Central memory CD8-positive, alpha-beta T cell (primary cell): ENCODE data around the gene ARAP1.

Source experiments
- ATAC-seq: fragments of 150-1000 bp; cut with Tn5 transposase; replicated peaks from 2 replicates; pipeline ENCODE4 v1.10.0; 2022; ENCODE audit warnings: mild to moderate bottlenecking, moderate FRiP score, moderate number of reproducible peaks; ENCODE audit not compliant: poor library complexity, severe bottlenecking; ENCODE audit errors: extremely low read depth
- DNase-seq, 2 donors: peaks; one replicate each; pipeline ENCODE4 v3.0.0; 2021; ENCODE audit warnings: low spot score in 2 of 2
- H3K27ac Mint-ChIP-seq: one replicate; pipeline ENCODE4 v1.8.0; 2022; ENCODE audit warnings: low read depth, mild to moderate bottlenecking, moderate library complexity, mixed read lengths
- H3K27me3 Mint-ChIP-seq: one replicate; pipeline ENCODE4 v1.8.0; 2022; ENCODE audit warnings: mixed read lengths
- H3K36me3 Mint-ChIP-seq: one replicate; pipeline ENCODE4 v1.8.0; 2022; ENCODE audit warnings: mild to moderate bottlenecking, moderate library complexity, mixed read lengths; ENCODE audit not compliant: insufficient read depth
- H3K4me1 Mint-ChIP-seq: one replicate; pipeline ENCODE4 v1.8.0; 2022; ENCODE audit warnings: mixed read lengths
- H3K4me3 Mint-ChIP-seq: one replicate; pipeline ENCODE4 v1.8.0; 2022; ENCODE audit warnings: mild to moderate bottlenecking, moderate library complexity, mixed read lengths
- H3K9me3 Mint-ChIP-seq: one replicate; pipeline ENCODE4 v1.8.0; 2022; ENCODE audit warnings: mixed read lengths

ARAP1 gene

DNA sequence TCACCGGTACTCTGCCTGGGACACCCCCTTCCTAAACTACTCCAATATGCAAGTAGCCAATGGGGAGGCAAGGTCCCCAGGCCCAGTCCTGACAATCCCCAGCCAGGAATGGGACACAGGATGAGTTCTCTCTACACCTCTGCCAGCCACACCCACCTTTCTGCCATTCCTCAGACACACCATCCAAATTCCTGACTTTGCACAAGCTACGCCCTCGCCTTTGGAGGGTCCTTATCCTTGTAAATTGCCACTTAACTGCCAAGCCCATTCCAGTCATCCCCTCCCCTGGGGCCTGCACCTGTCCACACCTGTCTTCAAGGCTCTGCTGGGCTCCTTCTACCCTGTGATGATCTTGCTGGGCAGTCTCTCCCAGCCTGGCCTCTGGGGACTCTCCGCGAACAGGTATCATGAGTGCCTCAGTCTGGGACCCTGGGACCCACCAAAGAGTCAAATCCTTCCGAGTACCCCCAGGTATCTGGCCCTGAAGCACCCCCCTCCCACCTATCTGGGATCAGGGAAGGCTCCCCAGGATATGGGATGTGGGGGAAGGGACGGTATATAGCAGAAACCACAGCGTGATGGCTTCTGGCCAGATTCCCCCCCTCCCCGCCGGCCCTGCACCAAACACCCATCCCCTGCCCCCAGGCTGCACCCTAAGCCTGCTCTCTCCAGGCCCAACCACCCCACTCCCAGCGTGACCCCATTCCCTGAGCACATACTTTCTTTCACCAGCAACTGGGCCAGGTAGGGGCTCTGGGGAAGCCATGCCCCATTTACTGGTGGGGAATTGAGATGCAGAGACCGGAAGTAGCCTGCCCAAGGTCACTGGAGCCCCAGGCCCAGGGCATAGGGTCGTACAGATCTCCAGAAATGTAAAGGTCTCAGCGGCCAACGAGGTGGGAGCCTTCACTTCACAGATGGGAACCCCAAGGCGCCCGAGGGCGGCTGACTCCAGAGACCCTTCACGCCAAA is 806 bp downstream of the ARAP1 start:
- no peaks in the 10 kb centered on the region for H3K27me3 Mint-ChIP-seq
- DNase-seq (no peak), ATAC-seq (peak; percentile 11)
- peak overlapping the region; percentile 94 for H3K27ac Mint-ChIP-seq
- H3K4me1 Mint-ChIP-seq: peaks cover 69% of the 10 kb centered on the region
- peaks cover 6% of the 10 kb centered on the region for H3K36me3 Mint-ChIP-seq
- H3K4me3 Mint-ChIP-seq: peak overlapping the region; percentile 93
- H3K9me3 Mint-ChIP-seq: no peaks in the 10 kb centered on the region

- Mint-ChIP-seq H3K27ac (peak overlapping the region; percentile 94), H3K36me3 (peaks cover 6% of the 10 kb centered on the region), H3K4me1 (peaks cover 64% of the 10 kb centered on the region), H3K27me3 (no peaks in the 10 kb centered on the region), H3K4me3 (peak overlapping the region; percentile 93), H3K9me3 (no peaks in the 10 kb centered on the region)
- ATAC-seq: no peak
- DNase-seq: no peak
Observed at GRCh38 chr11:72750556-72751115, 1.6 kb downstream of the ARAP1 start.

GRCh38 chr11:72750086-72750485 is 2.1 kb downstream of the ARAP1 start:
- DNase-seq (no peak), ATAC-seq (no peak)
- Mint-ChIP-seq H3K4me3 (peak overlapping the region; percentile 93), H3K9me3 (no peaks in the 10 kb centered on the region), H3K36me3 (peaks cover 6% of the 10 kb centered on the region), H3K27ac (no peak overlapping the region), H3K27me3 (no peaks in the 10 kb centered on the region), H3K4me1 (peaks cover 64% of the 10 kb centered on the region)

DNA sequence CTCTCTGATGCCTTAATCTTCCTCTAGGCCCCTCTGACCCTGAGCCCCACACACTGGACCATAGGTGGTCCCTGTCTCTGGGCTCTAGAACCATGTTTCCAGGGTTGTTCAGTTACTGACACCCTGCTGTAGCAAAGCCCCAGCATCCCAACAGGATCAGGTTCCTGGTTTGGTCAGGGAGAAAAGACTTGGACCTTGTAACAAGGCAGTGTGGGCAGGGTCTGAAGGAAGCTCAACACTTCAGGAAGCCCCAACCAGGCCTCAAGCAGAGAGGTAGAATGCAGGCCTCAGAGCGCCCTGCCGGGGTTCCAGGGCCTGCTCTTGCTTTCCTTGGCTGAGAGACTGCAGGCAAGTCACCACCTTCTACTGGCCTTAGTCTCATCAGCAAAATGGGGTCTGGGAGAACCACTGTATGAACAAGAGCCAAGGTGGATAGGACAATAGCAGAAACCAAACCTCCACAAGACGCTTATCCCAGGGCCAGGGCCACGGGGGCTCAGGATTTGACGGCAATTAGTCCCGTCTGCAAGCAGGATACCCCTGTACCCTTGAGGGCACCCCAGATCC is 4.8 kb downstream of the ARAP1 start:
- no peak overlapping the region for H3K4me3 Mint-ChIP-seq
- peaks cover 74% of the 10 kb centered on the region for H3K4me1 Mint-ChIP-seq
- H3K9me3 Mint-ChIP-seq: no peaks in the 10 kb centered on the region
- no peak overlapping the region for H3K27ac Mint-ChIP-seq
- no peak for ATAC-seq
- DNase-seq: no peak
- H3K36me3 Mint-ChIP-seq: peaks cover 8% of the 10 kb centered on the region
- H3K27me3 Mint-ChIP-seq: no peaks in the 10 kb centered on the region

DNA sequence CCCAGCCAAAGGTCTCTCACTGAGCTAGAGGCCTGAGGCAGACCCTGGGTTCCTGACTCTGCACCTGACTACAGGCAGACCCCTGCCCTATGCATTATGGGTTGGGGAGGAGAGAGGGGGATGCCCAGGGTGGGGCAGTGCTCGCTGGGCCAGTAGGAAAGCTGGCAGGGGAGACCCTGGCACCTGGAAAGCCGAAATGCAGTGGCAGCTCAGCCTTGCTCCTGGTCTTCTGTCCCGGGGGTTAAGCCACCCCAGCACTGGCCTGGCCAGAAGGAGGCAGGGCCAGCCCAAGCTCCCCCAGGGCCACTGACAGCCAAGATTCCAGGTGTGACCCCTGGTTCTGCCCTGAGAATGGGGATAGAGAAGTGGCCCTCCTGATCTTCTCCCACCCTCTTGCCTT is 5.4 kb downstream of the ARAP1 start:
- no peak for ATAC-seq
- Mint-ChIP-seq H3K4me3 (no peak overlapping the region), H3K27me3 (no peaks in the 10 kb centered on the region), H3K4me1 (peaks cover 74% of the 10 kb centered on the region), H3K36me3 (peaks cover 9% of the 10 kb centered on the region), H3K27ac (no peak overlapping the region), H3K9me3 (no peaks in the 10 kb centered on the region)
- no peak for DNase-seq

DNA sequence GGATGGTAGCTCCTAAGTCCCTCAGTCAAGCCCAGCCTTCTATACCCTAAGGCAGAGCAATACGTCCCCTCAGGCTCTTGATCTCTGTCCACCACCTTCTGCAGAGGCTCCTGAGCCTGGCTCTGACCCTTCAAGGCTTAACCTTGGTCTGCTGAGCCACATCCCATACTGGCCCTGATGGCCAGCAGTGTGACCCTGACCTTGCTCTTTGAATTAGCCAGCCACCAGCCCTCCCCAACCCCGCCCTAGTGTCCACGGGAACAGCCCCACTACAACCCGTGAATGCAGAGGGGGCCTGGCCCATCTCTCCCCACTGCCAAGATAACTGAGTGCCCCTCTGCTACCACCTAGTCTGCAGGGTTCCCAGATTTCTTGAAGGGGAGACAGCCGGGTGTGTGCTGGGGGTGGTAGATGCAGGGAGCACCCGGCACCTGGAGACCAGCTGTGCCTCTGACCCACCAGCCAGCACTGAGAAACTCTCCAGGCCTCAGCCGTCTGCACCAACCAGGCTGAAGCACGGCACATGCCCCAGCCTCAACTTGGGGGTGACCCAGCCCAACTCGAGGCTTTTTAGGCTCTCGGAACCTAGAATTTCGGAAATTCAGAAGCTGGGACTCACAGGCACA is 6.2 kb downstream of the ARAP1 start:
- Mint-ChIP-seq H3K27ac (peak overlapping the region; percentile 41), H3K4me1 (peaks cover 75% of the 10 kb centered on the region), H3K27me3 (no peaks in the 10 kb centered on the region), H3K9me3 (no peaks in the 10 kb centered on the region), H3K4me3 (no peak overlapping the region), H3K36me3 (peaks cover 9% of the 10 kb centered on the region)
- DNase-seq: no peak
- no peak for ATAC-seq

GRCh38 chr11:72745511-72745910 is 6.7 kb downstream of the ARAP1 start:
- Mint-ChIP-seq H3K4me3 (no peak overlapping the region), H3K9me3 (no peaks in the 10 kb centered on the region), H3K27ac (peak overlapping the region; percentile 41), H3K36me3 (peaks cover 9% of the 10 kb centered on the region), H3K4me1 (peaks cover 75% of the 10 kb centered on the region), H3K27me3 (no peaks in the 10 kb centered on the region)
- DNase-seq (no peak), ATAC-seq (no peak)

DNA sequence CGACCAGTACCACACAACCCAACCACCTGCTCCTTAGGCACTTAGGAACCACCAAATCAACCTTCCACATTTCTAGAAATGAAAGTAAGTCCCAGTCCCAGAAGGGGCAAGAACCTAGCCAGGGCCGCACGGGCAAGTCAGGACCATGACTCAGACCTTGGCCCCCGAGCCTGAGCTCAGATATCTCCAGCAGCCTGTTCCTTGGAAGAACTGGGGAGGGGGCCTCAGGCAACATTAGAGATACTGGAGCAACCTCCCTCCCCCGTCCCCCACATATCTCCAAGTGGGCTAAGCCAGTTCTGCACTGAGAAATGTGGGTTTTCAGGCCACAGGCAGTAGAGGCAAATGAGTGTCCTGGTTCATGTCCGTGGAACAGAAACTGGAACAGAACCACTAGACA is 7.7 kb downstream of the ARAP1 start:
- Mint-ChIP-seq H3K4me3 (peak overlapping the region; percentile 17), H3K27ac (peak overlapping the region; percentile 98), H3K27me3 (no peaks in the 10 kb centered on the region), H3K4me1 (peaks cover 75% of the 10 kb centered on the region), H3K36me3 (peaks cover 8% of the 10 kb centered on the region), H3K9me3 (no peaks in the 10 kb centered on the region)
- no peak for ATAC-seq
- DNase-seq: no peak

DNA sequence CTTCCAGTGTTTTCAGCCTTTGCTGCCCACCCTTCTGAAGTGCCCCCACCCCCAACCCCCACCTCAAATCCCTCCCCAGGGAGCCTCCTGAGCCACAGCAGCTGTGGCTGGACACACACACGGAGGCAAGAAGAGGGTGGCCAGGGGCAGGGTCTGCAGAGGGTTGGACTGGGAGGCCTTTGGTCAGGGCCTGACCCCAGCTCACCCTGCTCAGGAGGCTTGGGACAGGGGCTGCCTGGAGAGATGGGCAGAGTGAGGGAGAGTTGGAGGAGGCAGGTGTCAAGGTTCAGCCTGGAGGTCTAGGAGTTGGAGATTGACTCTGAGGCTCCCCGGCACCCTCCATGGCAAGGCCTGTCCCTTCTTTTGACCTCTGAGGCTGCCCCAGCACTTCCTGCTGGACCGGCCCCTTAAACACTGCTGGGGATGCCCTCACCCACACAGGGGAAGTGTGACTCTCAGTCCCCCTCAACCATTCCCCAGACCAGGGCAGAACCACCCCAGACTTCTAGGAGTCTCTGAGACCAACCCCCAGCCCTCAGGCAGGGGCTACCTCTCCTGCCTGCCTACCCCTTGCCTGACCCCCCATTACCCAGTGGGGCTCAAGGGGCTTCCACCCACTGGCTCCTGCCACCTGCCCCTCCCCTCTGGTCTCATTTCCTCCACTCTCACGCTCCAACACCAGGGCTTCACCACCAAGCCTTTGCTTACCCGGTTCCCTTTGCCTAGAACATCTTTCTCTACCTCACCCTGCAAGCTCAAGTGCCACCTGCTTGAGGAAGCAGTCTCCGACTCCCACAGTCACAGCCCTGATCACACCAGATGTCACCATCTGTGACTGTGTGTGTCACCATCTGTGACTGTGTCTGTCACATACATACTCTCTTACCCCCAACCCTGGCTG is 8.6 kb downstream of the ARAP1 start:
- Mint-ChIP-seq H3K27me3 (no peaks in the 10 kb centered on the region), H3K36me3 (peaks cover 4% of the 10 kb centered on the region), H3K4me3 (peak overlapping the region; percentile 17), H3K9me3 (no peaks in the 10 kb centered on the region), H3K27ac (peak overlapping the region; percentile 98), H3K4me1 (peaks cover 75% of the 10 kb centered on the region)
- DNase-seq: peak in 1 of 2 donors; percentile 44
- peak; percentile 92 for ATAC-seq

DNA sequence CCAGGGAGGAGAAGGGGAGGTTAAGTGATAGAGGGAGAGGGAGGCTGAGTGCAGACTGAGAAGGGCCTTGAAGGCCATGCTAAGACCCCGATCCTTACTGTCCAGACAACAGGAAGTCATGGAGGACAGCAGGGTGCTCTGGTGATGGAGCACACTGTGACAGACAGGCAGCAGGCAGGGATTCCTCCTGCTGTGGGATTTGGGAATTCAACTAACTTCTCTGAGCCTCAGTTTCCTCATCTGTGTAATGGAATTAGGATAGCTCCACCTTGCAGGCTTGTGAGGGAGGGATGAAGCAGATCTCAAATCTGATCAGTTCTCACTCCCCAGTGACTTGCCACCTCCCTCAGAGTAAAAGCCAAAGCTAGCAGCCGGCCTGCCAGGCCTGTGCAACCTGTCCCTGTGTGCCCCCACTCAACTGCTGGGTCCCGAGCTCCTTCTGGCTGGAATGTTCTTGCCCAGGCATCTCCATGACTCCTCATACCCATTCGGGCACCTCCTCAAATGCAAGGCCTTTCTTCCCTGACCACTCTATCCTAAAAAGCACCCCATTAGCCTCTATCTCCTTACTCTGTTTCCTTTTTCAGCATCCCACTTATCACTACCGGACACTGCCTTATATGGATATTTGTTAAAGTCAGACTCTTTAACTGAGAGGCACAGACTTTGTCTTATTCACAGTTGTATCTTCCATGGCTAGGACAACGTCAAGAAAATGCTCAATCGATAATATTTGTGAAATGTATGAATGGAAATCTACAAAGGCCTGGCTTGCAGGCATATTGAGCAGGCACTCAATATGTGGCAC is 9.5 kb downstream of the ARAP1 start:
- H3K27me3 Mint-ChIP-seq: no peaks in the 10 kb centered on the region
- peaks cover 4% of the 10 kb centered on the region for H3K36me3 Mint-ChIP-seq
- H3K27ac Mint-ChIP-seq: peak overlapping the region; percentile 98
- H3K9me3 Mint-ChIP-seq: no peaks in the 10 kb centered on the region
- no peak for DNase-seq
- H3K4me1 Mint-ChIP-seq: peaks cover 75% of the 10 kb centered on the region
- no peak overlapping the region for H3K4me3 Mint-ChIP-seq
- ATAC-seq: no peak

DNA sequence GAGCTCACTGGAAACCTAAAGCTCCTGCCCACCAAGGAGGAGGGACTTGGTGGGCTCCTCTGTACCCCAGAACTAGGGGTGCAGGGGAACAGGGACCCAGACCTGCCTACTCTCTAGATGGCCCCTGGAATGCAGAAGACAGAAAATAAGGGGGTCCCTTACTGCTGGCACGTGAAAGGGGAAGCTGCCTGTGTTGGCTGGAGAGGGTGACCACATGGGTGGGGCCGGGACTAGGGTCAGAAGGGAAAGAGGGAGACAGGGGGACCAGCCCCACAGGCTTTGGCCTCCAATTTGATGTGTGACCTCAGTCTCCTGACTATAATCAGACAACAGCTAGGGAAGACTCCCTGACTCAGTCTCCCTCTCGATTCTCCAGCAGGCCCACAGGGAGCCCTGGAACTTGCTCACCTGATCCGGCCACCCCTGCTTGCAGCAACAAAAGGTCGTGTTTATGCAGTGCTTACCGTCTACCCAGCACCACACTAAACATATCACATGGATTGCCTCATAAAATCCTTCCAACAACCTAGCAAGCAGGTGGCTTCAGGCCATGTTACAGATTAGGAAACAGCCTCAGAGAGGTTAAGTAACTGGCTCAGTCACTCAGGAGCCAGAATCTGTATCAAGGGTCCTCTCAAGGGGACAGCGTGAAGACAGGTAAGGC is 10.2 kb downstream of the ARAP1 start:
- Mint-ChIP-seq H3K9me3 (no peaks in the 10 kb centered on the region), H3K36me3 (peaks cover 6% of the 10 kb centered on the region), H3K4me3 (peak overlapping the region; percentile 33), H3K27ac (peak overlapping the region; percentile 98), H3K4me1 (peaks cover 75% of the 10 kb centered on the region), H3K27me3 (no peaks in the 10 kb centered on the region)
- DNase-seq (no peak), ATAC-seq (no peak)
